ENCODE results near the gene LPAR3. TPM values are rescaled to one million over a fixed set of nuclear protein-coding genes. Genes with fewer than 3 reads are reported as not detected.

LPAR3 gene
- total and polyA plus RNA-seq, 2 donors (not counting 1 experiment from before 2014, with no cell fraction given), result not detected

DNA sequence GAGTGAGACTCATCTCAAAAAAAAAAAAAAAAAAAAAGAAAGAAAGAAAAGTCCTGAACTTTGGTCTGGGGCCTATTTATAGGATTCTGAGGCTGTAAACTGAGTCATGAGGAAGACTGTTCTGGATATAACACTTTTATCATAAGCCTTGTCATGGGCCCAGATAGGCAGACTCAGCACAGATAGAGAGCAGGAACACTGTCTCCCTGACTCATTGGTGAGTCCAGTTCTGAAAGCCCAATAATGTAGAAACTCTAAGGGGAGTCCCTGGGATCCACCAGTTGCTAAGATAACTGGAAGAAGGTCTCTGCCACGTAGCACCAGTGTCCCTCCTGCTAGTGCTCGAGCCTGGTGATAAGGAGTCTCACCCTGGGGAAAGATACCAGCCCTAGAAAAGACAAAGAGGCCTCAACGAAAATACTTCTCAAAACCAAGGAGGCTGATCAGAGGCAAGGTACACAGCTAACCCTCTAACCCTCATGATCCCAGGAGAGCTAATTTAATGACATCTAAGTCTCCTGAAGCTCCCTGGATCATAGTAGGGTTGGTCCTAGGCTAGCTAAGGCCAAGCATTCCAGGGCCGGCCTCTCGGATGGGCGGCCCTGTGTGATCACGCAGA lies 43.5 kb downstream of the LPAR3 start:
- Histone ChIP-seq H3K9ac (ENCODE audit: low read length) (no peak overlapping the region), H3K27ac (ENCODE audit: low read length in 2 of 2) (no peak overlapping the region), H3K27me3 (replicated peaks in 1 of 4; ENCODE audit: control extremely low read depth in 1 of 4, control insufficient read depth in 3 of 4, insufficient read depth in 4 of 4, low read length in 3 of 4) (no peaks in the 10 kb centered on the region), H3K79me2 (ENCODE audit: control insufficient read depth, insufficient read depth, low read length) (no peaks in the 10 kb centered on the region), H3K9me3 (ENCODE audit: control extremely low read depth in 1 of 3, control insufficient read depth in 2 of 3, insufficient read depth in 1 of 3, low read length in 2 of 3) (no peaks in the 10 kb centered on the region), H3K4me1 (ENCODE audit: control insufficient read depth in 2 of 2, insufficient read depth in 2 of 2, low read length in 2 of 2) (peaks cover 0 to 9% of the 10 kb centered on the region in 2 donors), H3K4me3 (ENCODE audit: control extremely low read depth in 1 of 5, extremely low read depth in 1 of 5, insufficient read depth in 1 of 5, low read depth in 2 of 5, low read length in 4 of 5) (no peak overlapping the region), H3K4me2 (replicated peaks; ENCODE audit: low read depth, low read length, poor library complexity, severe bottlenecking) (no peak overlapping the region), H3K36me3 (replicated peaks in 1 of 2; ENCODE audit: control extremely low read depth in 1 of 2, control insufficient read depth in 1 of 2, extremely low read depth in 1 of 2, insufficient read depth in 2 of 2, low read length in 1 of 2) (no peaks in the 10 kb centered on the region), H4K20me1 (ENCODE audit: control insufficient read depth, insufficient read depth, low read length, poor library complexity, severe bottlenecking) (no peaks in the 10 kb centered on the region), H2AFZ (ENCODE audit: insufficient read depth, low read depth, low read length, poor library complexity, severe bottlenecking) (no peak overlapping the region)
- Mint-ChIP-seq H3K27me3 (no peaks in the 10 kb centered on the region), H3K4me1 (peaks cover 7% of the 10 kb centered on the region), H3K4me3 (no peak overlapping the region), H3K27ac (no peak overlapping the region), H3K9me3 (ENCODE audit: insufficient read depth) (no peaks in the 10 kb centered on the region)
- 100% methylated on average over 2 of the region's 7 CpGs for WGBS (ENCODE audit: insufficient coverage)
- CTCF ChIA-PET, result interaction anchor here (1.3 kb wide), 1 partner anchor 9 kb away, joined by 3 read pairs; no protein-coding TSS in a partner anchor
- DNase-seq, result no peak
- intact Hi-C loops (cut with micrococcal nuclease), result no loop called here
- no peak for TF ChIP-seq CTCF (IDR thresholded peaks at IDR 0.05)
- no peak for TF ChIP-seq EZH2 (IDR thresholded peaks at IDR 0.05; ENCODE audit: borderline replicate concordance, insufficient read depth, low read depth, low read length, poor library complexity, severe bottlenecking)
- POLR2A ChIA-PET, result no interaction called here
- ATAC-seq (ENCODE audit: low read depth), result no peak

Measured in B cell (primary cell).